Measurements from ENCODE around the gene AMFR.

Gene AMFR

GRCh38 chr16:56340416-56340815 lies 84.9 kb downstream of the AMFR start:
- TF ChIP-seq CTCF (IDR thresholded peaks at IDR 0.05; ENCODE audit: borderline replicate concordance, insufficient read depth, low read depth, low read length) = no peak
- no peak overlapping the region for H3K4me3 ChIP-seq (ENCODE audit: low read depth, low read length)

- no peak overlapping the region for H3K4me3 ChIP-seq (ENCODE audit: low read depth, low read length)
- TF ChIP-seq CTCF (IDR thresholded peaks at IDR 0.05; ENCODE audit: borderline replicate concordance, insufficient read depth, low read depth, low read length) = no peak
These were observed 85.7 kb downstream of the AMFR start for GRCh38 chr16:56339431-56340195.

GRCh38 chr16:56338566-56339318 lies 86.6 kb downstream of the AMFR start:
- H3K4me3 ChIP-seq (ENCODE audit: low read depth, low read length) = no peak overlapping the region
- no peak for TF ChIP-seq CTCF (IDR thresholded peaks at IDR 0.05; ENCODE audit: borderline replicate concordance, insufficient read depth, low read depth, low read length)

- no peak overlapping the region for H3K4me3 ChIP-seq (ENCODE audit: low read depth, low read length)
- TF ChIP-seq CTCF (IDR thresholded peaks at IDR 0.05; ENCODE audit: borderline replicate concordance, insufficient read depth, low read depth, low read length) = no peak
These were observed 87.5 kb downstream of the AMFR start for GRCh38 chr16:56337858-56338325.

- no peak overlapping the region for H3K4me3 ChIP-seq (ENCODE audit: low read depth, low read length)
- TF ChIP-seq CTCF (IDR thresholded peaks at IDR 0.05; ENCODE audit: borderline replicate concordance, insufficient read depth, low read depth, low read length) = no peak
These were observed 88.1 kb downstream of the AMFR start for GRCh38 chr16:56337131-56337857.

- no peak overlapping the region for H3K4me3 ChIP-seq (ENCODE audit: low read depth, low read length)
- no peak for TF ChIP-seq CTCF (IDR thresholded peaks at IDR 0.05; ENCODE audit: borderline replicate concordance, insufficient read depth, low read depth, low read length)
These were observed 88.6 kb downstream of the AMFR start for GRCh38 chr16:56336711-56337110.

Data from GM12875 (cell line).